Heart left ventricle (tissue), 16 donors: ENCODE measurements around the gene SCLT1. TPM values are rescaled to one million over a fixed set of nuclear protein-coding genes. Genes with fewer than 3 reads are reported as not detected.
"Not testable (repeated sequence)": the region's sequence is repeated elsewhere in the genome, so short reads cannot be mapped to it uniquely, and the experiment has no call there.

Experiments used
- ATAC-seq, 4 donors: fragments of 200-7000 bp; cut with Tn5 transposase; one replicate each; pipeline ENCODE4 v1.9.1; 2020 to 2022; ENCODE audit warnings: moderate library complexity in 4 of 4, mild to moderate bottlenecking in 3 of 4, moderate number of reproducible peaks in 1 of 4
- DNase-seq, 5 donors: peaks; one replicate each; pipeline ENCODE4 v3.0.0-alpha.2; 2020
- H3K27ac ChIP-seq, 12 donors: fragments of 200-600 bp; sonication (generic) in 4 of 12; one replicate each; pipeline versions ENCODE4 v1.5.0 to v1.8.0; 2016 to 2022; ENCODE audit warnings: mild to moderate bottlenecking in 2 of 12
- H3K27me3 ChIP-seq, 9 donors: fragments of 200-600 bp; sonication (generic) in 2 of 9; one replicate each; pipeline versions ENCODE4 v1.5.1 to v1.8.0; 2016 to 2022; ENCODE audit warnings: mild to moderate bottlenecking in 3 of 9
- H3K36me3 ChIP-seq, 9 donors: fragments of 200-600 bp; sonication (generic) in 2 of 9; one replicate each; pipeline versions ENCODE4 v1.5.0 to v1.8.0; 2018 to 2022; ENCODE audit warnings: mild to moderate bottlenecking in 2 of 9
- H3K4me1 ChIP-seq, 12 donors: fragments of 200-600 bp; sonication (generic) in 4 of 12; one replicate each; pipeline versions ENCODE4 v1.5.0 to v1.8.0; 2016 to 2022; ENCODE audit warnings: mild to moderate bottlenecking in 3 of 12
- H3K4me3 ChIP-seq, 12 donors: fragments of 200-600 bp; sonication (generic) in 4 of 12; one replicate each; pipeline versions ENCODE4 v1.5.0 to v1.8.0; 2017 to 2022; ENCODE audit warnings: mild to moderate bottlenecking in 9 of 12, moderate library complexity in 4 of 12
- H3K9me3 ChIP-seq, 12 donors: fragments of 200-600 bp; sonication (generic) in 4 of 12; one replicate each; pipeline versions ENCODE4 v1.5.0 to v1.8.0; 2016 to 2022; ENCODE audit warnings: mild to moderate bottlenecking in 1 of 12
- POLR2A ChIP-seq, 2 donors: fragments of 450-650 bp; IDR thresholded peaks; one replicate each; pipeline ENCODE4 v1.6.1; 2017; ENCODE audit warnings: antibody characterized with exemption in 2 of 2, mild to moderate bottlenecking in 2 of 2, moderate library complexity in 2 of 2
- WGBS, 4 donors: extraction: QIAGEN DNeasy Blood & Tissue Kit in 2 of 4; methylation state at CpG; one replicate each; pipeline versions ENCODE4 v1.1.5 to v1.1.7; 2013 to 2018; 5-methylcytosine and 5-hydroxymethylcytosine counted together
- intact Hi-C, 10 donors: fragments of 100-400 bp; cut with DNase I; formaldehyde crosslinking; loops; one replicate each; pipeline versions ENCODE4 v1.11.1 to v1.14.2; 2022
- polyA plus RNA-seq, 2 donors: library from polyadenylated mRNA; stranded (reverse); fragments of 200-250 nt; gene quantifications; one replicate each; pipeline ENCODE4 v1.2.3, GENCODE V29; 2013
- total RNA-seq, 9 donors: library from RNA; depleted of rRNA in 2 of 9; stranded (reverse); fragments of >200 nt in 2 of 9; fragmentation: NEBNext Ultra II Directional in 3 of 9; extraction: Animal tissue kit (Norgen Biotek cat#: 25700) in 3 of 9; gene quantifications; one replicate each; pipeline versions ENCODE4 v1.1.0 to v1.2.4, GENCODE V29; 2016 to 2023
- TF ChIP-seq, protein P1 (sequence below), 12 donors: fragments of 200-600 bp; sonication (generic) in 4 of 12; IDR thresholded peaks; one replicate each; pipeline versions ENCODE4 v1.5.0 to v1.8.0; 2018 to 2022; ENCODE audit warnings: antibody characterized with exemption in 12 of 12, mild to moderate bottlenecking in 5 of 12
- donor health status: ischemic (EF 13 %, LVEDD 7.1; RV severe dilation, severe dysfunction).
- donor health status: healthy with polysubstance abuse.
- donor health status: DM: no; HTN: yes; CAD: no.
- donor health status: DM: no; HTN: no; CAD: no.
- donor health status: ischemic (EF 25% LVEDD 6.9; RV normal size, moderate dysfunction).
- donor health status: ischemic (EF 25% LVEDD 5.7; RV mildly dilated, moderate dysfunction).
- donor health status: healthy.
- donor health status: DM: yes; HTN: yes; CAD: no.
- donor health status: ischemic (EF 35%, LVEDD 5.7; RV mildly dilated, moderate dysfunction).
- donor health status: nonischemic (EF 11% LVEDD 7.7; RV severe dilation, severe dysfunction).
- donor health status: DM: yes; HTN: yes; CAD: no.
- donor health status: PGD.
- donor health status: ischemic (EF 29% LVEDD 5.4; RV normal size, mild dysfunction).
- donor health status: nonischemic (EF 23%, LVEDD 6.1; RV moderate dilation, normal function).

The SCLT1 gene
- total and polyA plus RNA-seq, 11 donors = 3.4 to 13.7 (median 10.1) TPM

- peaks cover 0 to 9% (median 0%) of the 10 kb centered on the region in 12 donors for H3K9me3 ChIP-seq
- WGBS, 4 donors = 85 to 98% (median 95%) methylated on average over 6 to 8 of the region's 8 CpGs
- DNase-seq = no peak
- intact Hi-C loops = no loop called here
- H3K27ac ChIP-seq = no peak overlapping the region
- H3K4me3 ChIP-seq = no peak overlapping the region
- TF ChIP-seq, protein P1, sequence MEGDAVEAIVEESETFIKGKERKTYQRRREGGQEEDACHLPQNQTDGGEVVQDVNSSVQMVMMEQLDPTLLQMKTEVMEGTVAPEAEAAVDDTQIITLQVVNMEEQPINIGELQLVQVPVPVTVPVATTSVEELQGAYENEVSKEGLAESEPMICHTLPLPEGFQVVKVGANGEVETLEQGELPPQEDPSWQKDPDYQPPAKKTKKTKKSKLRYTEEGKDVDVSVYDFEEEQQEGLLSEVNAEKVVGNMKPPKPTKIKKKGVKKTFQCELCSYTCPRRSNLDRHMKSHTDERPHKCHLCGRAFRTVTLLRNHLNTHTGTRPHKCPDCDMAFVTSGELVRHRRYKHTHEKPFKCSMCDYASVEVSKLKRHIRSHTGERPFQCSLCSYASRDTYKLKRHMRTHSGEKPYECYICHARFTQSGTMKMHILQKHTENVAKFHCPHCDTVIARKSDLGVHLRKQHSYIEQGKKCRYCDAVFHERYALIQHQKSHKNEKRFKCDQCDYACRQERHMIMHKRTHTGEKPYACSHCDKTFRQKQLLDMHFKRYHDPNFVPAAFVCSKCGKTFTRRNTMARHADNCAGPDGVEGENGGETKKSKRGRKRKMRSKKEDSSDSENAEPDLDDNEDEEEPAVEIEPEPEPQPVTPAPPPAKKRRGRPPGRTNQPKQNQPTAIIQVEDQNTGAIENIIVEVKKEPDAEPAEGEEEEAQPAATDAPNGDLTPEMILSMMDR (IDR thresholded peaks at IDR 0.05) = no peak
- TF ChIP-seq POLR2A (IDR thresholded peaks at IDR 0.05) = no peak
- no peaks in the 10 kb centered on the region for H3K4me1 ChIP-seq
- H3K36me3 ChIP-seq = no peaks in the 10 kb centered on the region
- ATAC-seq = peak in 1 of 4 donors; percentile 43
- peaks cover 0 to under 1% (median 0%) of the 10 kb centered on the region in 9 donors for H3K27me3 ChIP-seq
Measured at GRCh38 chr4:129136433-129136832, 43.1 kb upstream of the SCLT1 start.

GRCh38 chr4:129131343-129131742 lies 38.0 kb upstream of the SCLT1 start:
- intact Hi-C loops = no loop called here

GRCh38 chr4:129129143-129129542 lies 35.8 kb upstream of the SCLT1 start:
- Histone ChIP-seq H3K9me3 (peaks cover 0 to 13% (median 0%) of the 10 kb centered on the region in 12 donors), H3K36me3 (no peaks in the 10 kb centered on the region), H3K4me1 (no peaks in the 10 kb centered on the region), H3K27ac (no peak overlapping the region), H3K27me3 (no peaks in the 10 kb centered on the region), H3K4me3 (no peak overlapping the region)
- TF ChIP-seq, protein P1 (IDR thresholded peaks at IDR 0.05) = no peak
- no peak for TF ChIP-seq POLR2A (IDR thresholded peaks at IDR 0.05)
- ATAC-seq (no peak), DNase-seq (no peak)
- 75 to 84% (median 76%) methylated on average over 2 of the region's 2 CpGs for WGBS, 4 donors
- intact Hi-C loops = no loop called here

More at GRCh38 chr4:129131343-129131742, 38.0 kb upstream of the SCLT1 start:
- no peak for DNase-seq
- TF ChIP-seq, protein P1 (IDR thresholded peaks at IDR 0.05) = no peak
- TF ChIP-seq POLR2A (IDR thresholded peaks at IDR 0.05) = no peak
- no peaks in the 10 kb centered on the region for H3K4me1 ChIP-seq
- WGBS, 4 donors = 70 to 85% (median 74%) methylated on average over 2 of the region's 2 CpGs
- H3K27ac ChIP-seq = no peak overlapping the region
- H3K9me3 ChIP-seq = peaks cover 0 to 13% (median 0%) of the 10 kb centered on the region in 12 donors
- H3K4me3 ChIP-seq = no peak overlapping the region
- no peaks in the 10 kb centered on the region for H3K27me3 ChIP-seq
- H3K36me3 ChIP-seq = no peaks in the 10 kb centered on the region
- no peak for ATAC-seq

DNA sequence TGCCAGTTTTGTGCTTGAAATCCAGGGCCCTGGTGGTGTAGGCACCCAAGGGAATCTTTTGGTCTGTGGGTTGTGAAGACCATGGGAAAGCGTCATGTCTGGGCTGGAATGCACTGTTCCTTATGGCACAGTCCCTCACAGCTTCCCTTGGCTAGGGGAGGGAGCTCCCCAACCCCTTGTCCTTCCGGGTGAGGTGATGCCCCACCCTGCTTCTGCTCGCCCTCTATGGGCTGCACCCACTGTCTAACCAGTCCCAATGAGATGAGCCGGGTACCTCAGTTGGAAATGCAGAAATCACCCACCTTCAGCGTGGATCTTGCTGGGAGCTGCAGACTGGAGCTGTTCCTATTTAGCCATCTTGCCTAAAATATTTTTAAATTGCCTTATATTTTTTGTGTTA lies 33.3 kb upstream of the SCLT1 start:
- 93 to 98% (median 94%) methylated on average over 5 of the region's 5 CpGs for WGBS, 4 donors

GRCh38 chr4:129117705-129118104 lies 24.4 kb upstream of the SCLT1 start:
- 94 to 98% (median 96%) methylated on average over 5 of the region's 5 CpGs for WGBS, 4 donors
- Histone ChIP-seq H3K4me1 (no peaks in the 10 kb centered on the region), H3K9me3 (no peaks in the 10 kb centered on the region), H3K36me3 (no peaks in the 10 kb centered on the region), H3K4me3 (no peak overlapping the region), H3K27ac (no peak overlapping the region), H3K27me3 (no peaks in the 10 kb centered on the region)
- intact Hi-C loops = no loop called here
- TF ChIP-seq POLR2A (IDR thresholded peaks at IDR 0.05) = no peak
- TF ChIP-seq, protein P1 (IDR thresholded peaks at IDR 0.05) = no peak
- peak in 1 of 5 donors; percentile 9 for DNase-seq
- ATAC-seq = no peak

More for the DNA sequence above, 33.3 kb upstream of the SCLT1 start:
- intact Hi-C loops, ATAC-seq, H3K4me3 ChIP-seq, H3K4me1 ChIP-seq, H3K36me3 ChIP-seq, H3K27ac ChIP-seq, DNase-seq, H3K27me3 ChIP-seq, H3K9me3 ChIP-seq: not testable (repeated sequence)
